Stimulated activated CD8-positive, alpha-beta memory T cell treated with anti-CD3 and anti-CD28 coated beads, Interleukin-12 subunit alpha, Interleukin-12 subunit beta, amount 100 ng/mL, for 1 hour (primary cell): ENCODE results near the gene TBC1D22A.

ENCODE experiments used
- DNase-seq: peaks from one replicate; pipeline ENCODE4 v3.0.0-alpha.2; 2020; ENCODE audit warnings: low read depth

TBC1D22A gene

GRCh38 chr22:46995501-46996360 is 233.3 kb downstream of the TBC1D22A start:
- DNase-seq = no peak

- no peak for DNase-seq
Measured at GRCh38 chr22:46996595-46997310, 234.3 kb downstream of the TBC1D22A start.

GRCh38 chr22:46997311-46997970 is 235.0 kb downstream of the TBC1D22A start:
- DNase-seq = no peak

GRCh38 chr22:46998331-46998730 is 235.9 kb downstream of the TBC1D22A start:
- DNase-seq = no peak

- DNase-seq = no peak
Measured at GRCh38 chr22:47000256-47000655, 237.8 kb downstream of the TBC1D22A start.

GRCh38 chr22:47000888-47001287 is 238.4 kb downstream of the TBC1D22A start:
- DNase-seq = no peak

GRCh38 chr22:47001288-47001687 is 238.8 kb downstream of the TBC1D22A start:
- no peak for DNase-seq

GRCh38 chr22:47002692-47003091 is 240.2 kb downstream of the TBC1D22A start:
- DNase-seq = no peak

- DNase-seq = no peak
Measured at GRCh38 chr22:47005506-47006408, 243.3 kb downstream of the TBC1D22A start.

GRCh38 chr22:47006433-47006832 is 244.0 kb downstream of the TBC1D22A start:
- no peak for DNase-seq

GRCh38 chr22:47006869-47007268 is 244.4 kb downstream of the TBC1D22A start:
- no peak for DNase-seq

GRCh38 chr22:47007496-47007895 is 245.0 kb downstream of the TBC1D22A start:
- DNase-seq = no peak

GRCh38 chr22:47008208-47008885 is 245.9 kb downstream of the TBC1D22A start:
- DNase-seq = no peak

- DNase-seq = no peak
Measured at GRCh38 chr22:47009304-47010101, 247.1 kb downstream of the TBC1D22A start.

GRCh38 chr22:47010211-47010610 is 247.8 kb downstream of the TBC1D22A start:
- DNase-seq = no peak

GRCh38 chr22:47011131-47011858 is 248.8 kb downstream of the TBC1D22A start:
- DNase-seq = no peak

- DNase-seq = no peak
Measured at GRCh38 chr22:47011859-47012258, 249.4 kb downstream of the TBC1D22A start.

- DNase-seq = no peak
Measured at GRCh38 chr22:47012589-47013370, 250.3 kb downstream of the TBC1D22A start.
